ENCODE measurements around the gene FAM193A. TPM values are rescaled to one million over a fixed set of nuclear protein-coding genes. Genes with fewer than 3 reads are reported as not detected.

Gene FAM193A
- polyA plus RNA-seq, 1 of the 3 experiments (the other 2 are of a cell fraction), result 9.2 TPM

DNA sequence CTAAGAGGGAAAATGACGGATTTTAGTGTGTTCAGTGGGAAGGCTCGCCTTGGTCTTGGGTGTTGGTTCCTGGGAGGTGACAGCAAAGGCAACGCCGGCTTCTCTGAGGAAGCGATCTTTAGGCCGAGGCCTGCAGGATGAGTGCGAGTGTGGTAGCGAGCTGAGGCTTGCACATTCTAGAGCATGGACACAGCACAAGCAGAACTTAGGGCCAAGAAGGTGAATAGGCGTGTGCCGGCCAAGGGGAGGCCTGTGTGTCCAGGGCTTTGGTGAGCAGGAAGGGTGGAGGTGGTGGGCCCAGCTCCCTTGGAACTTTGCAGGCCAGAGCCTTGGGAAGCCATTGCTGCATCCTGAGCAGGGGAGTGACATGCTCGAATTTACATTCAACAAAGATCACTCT is 151.8 kb downstream of the FAM193A start:
- DNase-seq, result no peak
- Histone ChIP-seq H3K36me3 (replicated peaks in 1 of 2; ENCODE audit: control insufficient read depth in 1 of 2, insufficient read depth in 2 of 2, low read length in 1 of 2) (peaks cover 56 to 68% of the 10 kb centered on the region in 2 experiments), H3K27ac (ENCODE audit: low read depth in 2 of 2, low read length in 1 of 2) (no peak overlapping the region), H3K4me2 (no peak overlapping the region), H3K4me1 (ENCODE audit: control insufficient read depth in 1 of 2, insufficient read depth in 2 of 2, low read depth in 1 of 2, low read length in 1 of 2) (no peaks in the 10 kb centered on the region; a peak in 1 of 4 replicates), H3K9ac (no peak overlapping the region), H3K4me3 (ENCODE audit: low read depth in 2 of 2, low read length in 1 of 2) (no peak overlapping the region), H2AFZ (ENCODE audit: low read depth) (no peak overlapping the region), H3F3A (replicated peaks; ENCODE audit: insufficient read depth) (no peaks in the 10 kb centered on the region), H4K20me1 (ENCODE audit: insufficient read depth) (no peaks in the 10 kb centered on the region), H3K79me2 (ENCODE audit: insufficient read depth) (peaks cover 6% of the 10 kb centered on the region; the same call in 1 of the 2 replicates), H3K9me3 (no peaks in the 10 kb centered on the region), H3K27me3 (ENCODE audit: insufficient read depth) (no peaks in the 10 kb centered on the region), H3K9me2 (no peaks in the 10 kb centered on the region)
- ChIA-PET POLR2A (no interaction called here), CTCF (interaction anchor here (0.6 kb wide), 1 partner anchor 873 kb away, joined by 3 read pairs; no protein-coding TSS in a partner anchor)
- WGBS (ENCODE audit: low lambda C conversion rate), result 98% methylated on average over 11 of the region's 11 CpGs
- no peak for TF ChIP-seq RAD21 (IDR thresholded peaks at IDR 0.05; ENCODE audit: low read length)
- no peak for TF ChIP-seq RXRA (IDR thresholded peaks at IDR 0.05; ENCODE audit: borderline replicate concordance, low read depth)
- TF ChIP-seq, protein P1, sequence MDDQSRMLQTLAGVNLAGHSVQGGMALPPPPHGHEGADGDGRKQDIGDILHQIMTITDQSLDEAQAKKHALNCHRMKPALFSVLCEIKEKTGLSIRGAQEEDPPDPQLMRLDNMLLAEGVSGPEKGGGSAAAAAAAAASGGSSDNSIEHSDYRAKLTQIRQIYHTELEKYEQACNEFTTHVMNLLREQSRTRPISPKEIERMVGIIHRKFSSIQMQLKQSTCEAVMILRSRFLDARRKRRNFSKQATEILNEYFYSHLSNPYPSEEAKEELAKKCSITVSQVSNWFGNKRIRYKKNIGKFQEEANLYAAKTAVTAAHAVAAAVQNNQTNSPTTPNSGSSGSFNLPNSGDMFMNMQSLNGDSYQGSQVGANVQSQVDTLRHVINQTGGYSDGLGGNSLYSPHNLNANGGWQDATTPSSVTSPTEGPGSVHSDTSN (IDR thresholded peaks at IDR 0.05), result no peak
- TF ChIP-seq JUND (IDR thresholded peaks at IDR 0.05), result no peak
- no peak for TF ChIP-seq MEF2A (IDR thresholded peaks at IDR 0.05; ENCODE audit: borderline replicate concordance, low read depth)
- no peak for TF ChIP-seq POLR2AphosphoS5 (IDR thresholded peaks at IDR 0.05; ENCODE audit: low read depth, low read length)
- TF ChIP-seq TCF12 (IDR thresholded peaks at IDR 0.05), result no peak
- TF ChIP-seq, protein P2, sequence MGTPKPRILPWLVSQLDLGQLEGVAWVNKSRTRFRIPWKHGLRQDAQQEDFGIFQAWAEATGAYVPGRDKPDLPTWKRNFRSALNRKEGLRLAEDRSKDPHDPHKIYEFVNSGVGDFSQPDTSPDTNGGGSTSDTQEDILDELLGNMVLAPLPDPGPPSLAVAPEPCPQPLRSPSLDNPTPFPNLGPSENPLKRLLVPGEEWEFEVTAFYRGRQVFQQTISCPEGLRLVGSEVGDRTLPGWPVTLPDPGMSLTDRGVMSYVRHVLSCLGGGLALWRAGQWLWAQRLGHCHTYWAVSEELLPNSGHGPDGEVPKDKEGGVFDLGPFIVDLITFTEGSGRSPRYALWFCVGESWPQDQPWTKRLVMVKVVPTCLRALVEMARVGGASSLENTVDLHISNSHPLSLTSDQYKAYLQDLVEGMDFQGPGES (IDR thresholded peaks at IDR 0.05; ENCODE audit: low read depth, low read length), result no peak
- TF ChIP-seq NRF1 (IDR thresholded peaks at IDR 0.05; ENCODE audit: low read depth, low read length), result no peak
- TF ChIP-seq, protein P3, sequence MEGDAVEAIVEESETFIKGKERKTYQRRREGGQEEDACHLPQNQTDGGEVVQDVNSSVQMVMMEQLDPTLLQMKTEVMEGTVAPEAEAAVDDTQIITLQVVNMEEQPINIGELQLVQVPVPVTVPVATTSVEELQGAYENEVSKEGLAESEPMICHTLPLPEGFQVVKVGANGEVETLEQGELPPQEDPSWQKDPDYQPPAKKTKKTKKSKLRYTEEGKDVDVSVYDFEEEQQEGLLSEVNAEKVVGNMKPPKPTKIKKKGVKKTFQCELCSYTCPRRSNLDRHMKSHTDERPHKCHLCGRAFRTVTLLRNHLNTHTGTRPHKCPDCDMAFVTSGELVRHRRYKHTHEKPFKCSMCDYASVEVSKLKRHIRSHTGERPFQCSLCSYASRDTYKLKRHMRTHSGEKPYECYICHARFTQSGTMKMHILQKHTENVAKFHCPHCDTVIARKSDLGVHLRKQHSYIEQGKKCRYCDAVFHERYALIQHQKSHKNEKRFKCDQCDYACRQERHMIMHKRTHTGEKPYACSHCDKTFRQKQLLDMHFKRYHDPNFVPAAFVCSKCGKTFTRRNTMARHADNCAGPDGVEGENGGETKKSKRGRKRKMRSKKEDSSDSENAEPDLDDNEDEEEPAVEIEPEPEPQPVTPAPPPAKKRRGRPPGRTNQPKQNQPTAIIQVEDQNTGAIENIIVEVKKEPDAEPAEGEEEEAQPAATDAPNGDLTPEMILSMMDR (IDR thresholded peaks at IDR 0.05), result no peak
- TF ChIP-seq, protein P4, sequence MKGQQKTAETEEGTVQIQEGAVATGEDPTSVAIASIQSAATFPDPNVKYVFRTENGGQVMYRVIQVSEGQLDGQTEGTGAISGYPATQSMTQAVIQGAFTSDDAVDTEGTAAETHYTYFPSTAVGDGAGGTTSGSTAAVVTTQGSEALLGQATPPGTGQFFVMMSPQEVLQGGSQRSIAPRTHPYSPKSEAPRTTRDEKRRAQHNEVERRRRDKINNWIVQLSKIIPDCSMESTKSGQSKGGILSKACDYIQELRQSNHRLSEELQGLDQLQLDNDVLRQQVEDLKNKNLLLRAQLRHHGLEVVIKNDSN (IDR thresholded peaks at IDR 0.05; ENCODE audit: borderline replicate concordance, low read depth), result no peak
- TF ChIP-seq, protein P5, sequence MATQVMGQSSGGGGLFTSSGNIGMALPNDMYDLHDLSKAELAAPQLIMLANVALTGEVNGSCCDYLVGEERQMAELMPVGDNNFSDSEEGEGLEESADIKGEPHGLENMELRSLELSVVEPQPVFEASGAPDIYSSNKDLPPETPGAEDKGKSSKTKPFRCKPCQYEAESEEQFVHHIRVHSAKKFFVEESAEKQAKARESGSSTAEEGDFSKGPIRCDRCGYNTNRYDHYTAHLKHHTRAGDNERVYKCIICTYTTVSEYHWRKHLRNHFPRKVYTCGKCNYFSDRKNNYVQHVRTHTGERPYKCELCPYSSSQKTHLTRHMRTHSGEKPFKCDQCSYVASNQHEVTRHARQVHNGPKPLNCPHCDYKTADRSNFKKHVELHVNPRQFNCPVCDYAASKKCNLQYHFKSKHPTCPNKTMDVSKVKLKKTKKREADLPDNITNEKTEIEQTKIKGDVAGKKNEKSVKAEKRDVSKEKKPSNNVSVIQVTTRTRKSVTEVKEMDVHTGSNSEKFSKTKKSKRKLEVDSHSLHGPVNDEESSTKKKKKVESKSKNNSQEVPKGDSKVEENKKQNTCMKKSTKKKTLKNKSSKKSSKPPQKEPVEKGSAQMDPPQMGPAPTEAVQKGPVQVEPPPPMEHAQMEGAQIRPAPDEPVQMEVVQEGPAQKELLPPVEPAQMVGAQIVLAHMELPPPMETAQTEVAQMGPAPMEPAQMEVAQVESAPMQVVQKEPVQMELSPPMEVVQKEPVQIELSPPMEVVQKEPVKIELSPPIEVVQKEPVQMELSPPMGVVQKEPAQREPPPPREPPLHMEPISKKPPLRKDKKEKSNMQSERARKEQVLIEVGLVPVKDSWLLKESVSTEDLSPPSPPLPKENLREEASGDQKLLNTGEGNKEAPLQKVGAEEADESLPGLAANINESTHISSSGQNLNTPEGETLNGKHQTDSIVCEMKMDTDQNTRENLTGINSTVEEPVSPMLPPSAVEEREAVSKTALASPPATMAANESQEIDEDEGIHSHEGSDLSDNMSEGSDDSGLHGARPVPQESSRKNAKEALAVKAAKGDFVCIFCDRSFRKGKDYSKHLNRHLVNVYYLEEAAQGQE (IDR thresholded peaks at IDR 0.05; ENCODE audit: low read depth, low read length), result no peak

All from SK-N-SH (cell line).